GM12878 (cell line): Measurements from ENCODE around the gene PLA2G4A. TPM values are rescaled to one million over a fixed set of nuclear protein-coding genes. Genes with fewer than 3 reads are reported as not detected.

Experiments
- ATAC-seq: fragments of 200-7000 bp; cut with Tn5 transposase; 3 replicates; pipeline ENCODE4 v1.9.1; 2020; ENCODE audit warnings: mild to moderate bottlenecking, moderate library complexity
- BruUV-seq: library from RNA; stranded (reverse); fragments of 400-500 nt; replicated peaks from 2 replicates; lab custom pipeline; 2021; lab: Mats Ljungman, UMichigan
- CTCF ChIA-PET: fragments of 300-600 bp; sonication (Branson Sonifier 250); formaldehyde crosslinking; extraction: SDS; loops from one replicate; lab custom pipeline; 2021; ENCODE audit warnings: inconsistent platforms; lab: Yijun Ruan, JAX
- POLR2A ChIA-PET: fragments of 350-600 bp; formaldehyde crosslinking; extraction: SDS; loops from one replicate; lab custom pipeline; 2021; ENCODE audit warnings: inconsistent platforms; lab: Charles Lee
- RAD21 ChIA-PET: fragments of 300-600 bp; sonication (Branson Sonifier 250); formaldehyde crosslinking; loops from one replicate; lab custom pipeline; 2023; ENCODE audit warnings: antibody characterized with exemption; ENCODE audit not compliant: unreplicated experiment; lab: Charles Lee
- SMC1A ChIA-PET: fragments of 300-600 bp; sonication (Branson Sonifier 250); formaldehyde crosslinking; loops from one replicate; lab custom pipeline; 2023; ENCODE audit not compliant: unreplicated experiment, uncharacterized antibody; lab: Charles Lee
- DNase-seq: peaks from one replicate; pipeline ENCODE4 v3.0.0-alpha.2; 2011; ENCODE audit warnings: low read depth, low spot score
- FAIRE-seq: peaks from 3 replicates; lab custom pipeline; 2011; peaks lifted over from hg19 to GRCh38; lab: Jason Lieb, UNC
- H2AFZ ChIP-seq: 2 replicates; pipeline ENCODE4 v1.6.0; 2011; ENCODE audit warnings: low read depth, low read length, control low read depth; ENCODE audit not compliant: control insufficient read depth
- H3K27ac ChIP-seq: 2 replicates; pipeline ENCODE4 v1.5.1; 2011; ENCODE audit warnings: control low read depth; ENCODE audit not compliant: control insufficient read depth, insufficient read depth
- H3K27me3 ChIP-seq, 2 experiments: replicated peaks in 1 of 2; 2 replicates each; pipeline versions ENCODE4 v1.6.0 to v1.6.1; 2011; ENCODE audit warnings: low read length in 1 of 2; ENCODE audit not compliant: control insufficient read depth in 2 of 2, insufficient read depth in 2 of 2
- H3K36me3 ChIP-seq, 2 experiments: 2 replicates each; pipeline ENCODE4 v1.5.1; 2011; ENCODE audit warnings: low read length in 1 of 2; ENCODE audit not compliant: control insufficient read depth in 2 of 2, insufficient read depth in 2 of 2
- H3K4me1 ChIP-seq: 2 replicates; pipeline ENCODE4 v1.6.1; 2011; ENCODE audit warnings: mild to moderate bottlenecking, low read length, moderate library complexity, mixed read lengths; ENCODE audit not compliant: control insufficient read depth, insufficient read depth
- H3K4me2 ChIP-seq: 2 replicates; pipeline ENCODE4 v1.6.0; 2011; ENCODE audit warnings: control low read depth; ENCODE audit not compliant: control insufficient read depth, insufficient read depth
- H3K4me3 ChIP-seq: fragments of 200-600 bp; sonication (generic); 2 replicates; pipeline ENCODE4 v1.5.1; 2016
- H3K79me2 ChIP-seq: 2 replicates; pipeline ENCODE4 v1.6.0; 2011; ENCODE audit warnings: low read length; ENCODE audit not compliant: control insufficient read depth, insufficient read depth
- H3K9ac ChIP-seq: 2 replicates; pipeline ENCODE4 v1.8.0; 2011; ENCODE audit warnings: low read length, control low read depth, mixed read lengths; ENCODE audit not compliant: control insufficient read depth, insufficient read depth
- H3K9me3 ChIP-seq: replicated peaks from 3 replicates; pipeline ENCODE4 v1.5.1; 2011; ENCODE audit warnings: mild to moderate bottlenecking, low read length; ENCODE audit not compliant: control insufficient read depth, insufficient read depth
- H4K20me1 ChIP-seq: 2 replicates; pipeline ENCODE4 v1.6.0; 2011; ENCODE audit not compliant: control insufficient read depth, insufficient read depth
- CEBPB ChIP-seq, 2 experiments: fragments of 150-350 bp in 1 of 2; IDR thresholded peaks; 2 replicates each; pipeline ENCODE4 v1.6.1; 2012 to 2014; ENCODE audit warnings: low read depth in 2 of 2, low read length in 2 of 2, borderline replicate concordance in 1 of 2, inconsistent platforms in 1 of 2
- E2F4 ChIP-seq: IDR thresholded peaks from 2 replicates; pipeline ENCODE4 v1.6.1; 2012; ENCODE audit warnings: low read depth, low read length, improper control_type of control experiment
- EED ChIP-seq: sonication (generic); IDR thresholded peaks from 2 replicates; pipeline ENCODE4 v1.6.1; 2016; ENCODE audit warnings: antibody characterized with exemption, low read depth
- EP300 ChIP-seq, 2 experiments: fragments of 150-350 bp in 1 of 2; IDR thresholded peaks; 2 replicates each; pipeline ENCODE4 v1.6.1; 2011 to 2012; ENCODE audit warnings: low read depth in 2 of 2, low read length in 2 of 2, borderline replicate concordance in 1 of 2, improper control_type of control experiment in 1 of 2, inconsistent platforms in 1 of 2; ENCODE audit not compliant: control insufficient read depth in 1 of 2
- RB1 ChIP-seq: fragments of 450-650 bp; formaldehyde crosslinking; IDR thresholded peaks from 2 replicates; pipeline ENCODE4 v1.6.1; 2017; ENCODE audit warnings: mild to moderate bottlenecking, borderline replicate concordance
- SMAD5 ChIP-seq: IDR thresholded peaks from 2 replicates; pipeline ENCODE4 v1.6.1; 2016; ENCODE audit warnings: antibody characterized with exemption, low read depth
- STAT3 ChIP-seq: IDR thresholded peaks from 2 replicates; pipeline ENCODE4 v1.6.1; 2011; ENCODE audit warnings: low read depth, low read length, improper control_type of control experiment
- TARDBP ChIP-seq: IDR thresholded peaks from 2 replicates; pipeline ENCODE4 v1.6.1; 2016; ENCODE audit warnings: borderline replicate concordance
- TCF12 ChIP-seq: IDR thresholded peaks from 2 replicates; pipeline ENCODE4 v1.6.1; 2011; ENCODE audit warnings: low read depth, mild to moderate bottlenecking, low read length
- ZBTB11 ChIP-seq: fragments of 450-650 bp; formaldehyde crosslinking; IDR thresholded peaks from 2 replicates; pipeline ENCODE4 v1.5.0; 2022; ENCODE audit warnings: mild to moderate bottlenecking, missing genetic modification characterization
- WGBS: methylation state at CpG from one replicate; pipeline ENCODE4 v1.1.6; 2016; ENCODE audit warnings: low lambda C conversion rate; ENCODE audit not compliant: insufficient replicate concordance, insufficient coverage; ENCODE audit errors: missing lambda C conversion rate; 5-methylcytosine and 5-hydroxymethylcytosine counted together
- in situ Hi-C: fragments of 300-500 bp; cut with MboI; formaldehyde crosslinking; loops from 9 replicates; pipeline ENCODE4 v1.14.3; 2018; ENCODE audit warnings: mixed read lengths
- intact Hi-C: fragments of 100-400 bp; cut with micrococcal nuclease; formaldehyde crosslinking; loops from one replicate; pipeline ENCODE4 v1.14.2; 2022; ENCODE audit not compliant: unreplicated experiment
- polyA plus RNA-seq, 11 experiments: library from polyadenylated mRNA; depleted of rRNA in 4 of 11; unstranded in 6 of 11; stranded (reverse) in 5 of 11; fragments of >200 nt; fragmentation: Nextera tagmentation in 4 of 11; fragmentation: Illumina TruSeq in 1 of 11; extraction: Ambion mirVana in 4 of 11; extraction: Trizol in 1 of 11; gene quantifications; 1 replicate in 1 of 11; 2 replicates in 10 of 11; pipeline versions ENCODE4 v1.2.1 to v1.2.3, GENCODE V29; 2011 to 2016; ENCODE audit warnings: inconsistent platforms in 2 of 11, missing spikeins in 2 of 11, low read depth in 1 of 11
- total RNA-seq, 4 experiments: library from RNA; depleted of rRNA in 3 of 4; stranded (reverse); fragments of >200 nt in 3 of 4; fragmentation: Illumina TruSeq in 1 of 4; extraction: Trizol in 1 of 4; gene quantifications; 2 replicates each; pipeline versions ENCODE4 v1.2.1 to v1.2.3, GENCODE V29; 2013 to 2021
- TF ChIP-seq, protein P1 (sequence below): IDR thresholded peaks from 2 replicates; pipeline ENCODE4 v1.6.1; 2011; ENCODE audit warnings: mild to moderate bottlenecking, low read depth, low read length, moderate library complexity; ENCODE audit not compliant: insufficient replicate concordance
- TF ChIP-seq, protein P2 (sequence below): IDR thresholded peaks from 2 replicates; pipeline ENCODE4 v1.6.1; 2012; ENCODE audit warnings: low read length, inconsistent platforms

The PLA2G4A gene
- total and polyA plus RNA-seq, 10 of the 15 experiments (the other 5 are each of a cell fraction or from before 2014, with no cell fraction given): 0.70 to 3.3 (median 1.5) TPM; not detected in 1

GRCh38 chr1:186980400-186980799, 151.7 kb downstream of the PLA2G4A start:
- DNase-seq (no peak), FAIRE-seq (no peak), ATAC-seq (no peak)
- ChIA-PET CTCF (no interaction called here), SMC1A (interaction anchor here (0.6 kb wide), 1 partner anchor 243 kb away, joined by 3 read pairs; no protein-coding TSS in a partner anchor), POLR2A (no interaction called here), RAD21 (no interaction called here)
- no TSS peak for BruUV-seq
- 50% methylated on average over 2 of the region's 2 CpGs for WGBS
- H3K36me3 ChIP-seq: no peaks in the 10 kb centered on the region
- H3K9me3 ChIP-seq: no peaks in the 10 kb centered on the region
- intact Hi-C loops: loop anchor here (10.0 kb wide), 1 partner anchor 676 kb away; no protein-coding TSS in a partner anchor
- no peaks in the 10 kb centered on the region for H4K20me1 ChIP-seq
- in situ Hi-C loops: loop anchor here (10.0 kb wide), 2 partner anchors 256 to 576 kb away; no protein-coding TSS in a partner anchor
- no peak overlapping the region for H3K9ac ChIP-seq
- H3K4me3 ChIP-seq: no peak overlapping the region
- no peak overlapping the region for H3K27ac ChIP-seq
- no peaks in the 10 kb centered on the region for H3K27me3 ChIP-seq
- H2AFZ ChIP-seq: no peak overlapping the region
- no peak overlapping the region for H3K4me2 ChIP-seq
- H3K79me2 ChIP-seq: no peaks in the 10 kb centered on the region
- H3K4me1 ChIP-seq: no peaks in the 10 kb centered on the region
- TF ChIP-seq, protein P1, sequence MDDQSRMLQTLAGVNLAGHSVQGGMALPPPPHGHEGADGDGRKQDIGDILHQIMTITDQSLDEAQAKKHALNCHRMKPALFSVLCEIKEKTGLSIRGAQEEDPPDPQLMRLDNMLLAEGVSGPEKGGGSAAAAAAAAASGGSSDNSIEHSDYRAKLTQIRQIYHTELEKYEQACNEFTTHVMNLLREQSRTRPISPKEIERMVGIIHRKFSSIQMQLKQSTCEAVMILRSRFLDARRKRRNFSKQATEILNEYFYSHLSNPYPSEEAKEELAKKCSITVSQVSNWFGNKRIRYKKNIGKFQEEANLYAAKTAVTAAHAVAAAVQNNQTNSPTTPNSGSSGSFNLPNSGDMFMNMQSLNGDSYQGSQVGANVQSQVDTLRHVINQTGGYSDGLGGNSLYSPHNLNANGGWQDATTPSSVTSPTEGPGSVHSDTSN: no peak
- TF ChIP-seq ZBTB11 (no peak), E2F4 (no peak), EED (no peak), EP300 (IDR thresholded peaks at IDR 0.05; ENCODE audit: borderline replicate concordance in 1 of 2, control insufficient read depth in 1 of 2, low read depth in 2 of 2, low read length in 2 of 2) (no peak), SMAD5 (no peak), RB1 (no peak), CEBPB (IDR thresholded peaks at IDR 0.05; ENCODE audit: borderline replicate concordance in 1 of 2, low read depth in 2 of 2, low read length in 2 of 2) (no peak), TCF12 (no peak), TARDBP (no peak), STAT3 (no peak)
- TF ChIP-seq, protein P2, sequence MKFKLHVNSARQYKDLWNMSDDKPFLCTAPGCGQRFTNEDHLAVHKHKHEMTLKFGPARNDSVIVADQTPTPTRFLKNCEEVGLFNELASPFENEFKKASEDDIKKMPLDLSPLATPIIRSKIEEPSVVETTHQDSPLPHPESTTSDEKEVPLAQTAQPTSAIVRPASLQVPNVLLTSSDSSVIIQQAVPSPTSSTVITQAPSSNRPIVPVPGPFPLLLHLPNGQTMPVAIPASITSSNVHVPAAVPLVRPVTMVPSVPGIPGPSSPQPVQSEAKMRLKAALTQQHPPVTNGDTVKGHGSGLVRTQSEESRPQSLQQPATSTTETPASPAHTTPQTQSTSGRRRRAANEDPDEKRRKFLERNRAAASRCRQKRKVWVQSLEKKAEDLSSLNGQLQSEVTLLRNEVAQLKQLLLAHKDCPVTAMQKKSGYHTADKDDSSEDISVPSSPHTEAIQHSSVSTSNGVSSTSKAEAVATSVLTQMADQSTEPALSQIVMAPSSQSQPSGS: no peak
